ENCODE data around the gene NSL1.

- TF ChIP-seq EZH2 (IDR thresholded peaks at IDR 0.05; ENCODE audit: insufficient read depth, poor library complexity, severe bottlenecking) (no peak), EZH2phosphoT487 (IDR thresholded peaks at IDR 0.05; ENCODE audit: insufficient read depth, low read depth) (no peak)
Measured at GRCh38 chr1:212769459-212770167, 22.0 kb downstream of the NSL1 start.

Data from GM23248 (cell line).